ENCODE measurements around the gene IGSF10.
"Not testable (repeated sequence)": the region's sequence is repeated elsewhere in the genome, so short reads cannot be mapped to it uniquely, and the experiment has no call there.

The IGSF10 gene, protein sequence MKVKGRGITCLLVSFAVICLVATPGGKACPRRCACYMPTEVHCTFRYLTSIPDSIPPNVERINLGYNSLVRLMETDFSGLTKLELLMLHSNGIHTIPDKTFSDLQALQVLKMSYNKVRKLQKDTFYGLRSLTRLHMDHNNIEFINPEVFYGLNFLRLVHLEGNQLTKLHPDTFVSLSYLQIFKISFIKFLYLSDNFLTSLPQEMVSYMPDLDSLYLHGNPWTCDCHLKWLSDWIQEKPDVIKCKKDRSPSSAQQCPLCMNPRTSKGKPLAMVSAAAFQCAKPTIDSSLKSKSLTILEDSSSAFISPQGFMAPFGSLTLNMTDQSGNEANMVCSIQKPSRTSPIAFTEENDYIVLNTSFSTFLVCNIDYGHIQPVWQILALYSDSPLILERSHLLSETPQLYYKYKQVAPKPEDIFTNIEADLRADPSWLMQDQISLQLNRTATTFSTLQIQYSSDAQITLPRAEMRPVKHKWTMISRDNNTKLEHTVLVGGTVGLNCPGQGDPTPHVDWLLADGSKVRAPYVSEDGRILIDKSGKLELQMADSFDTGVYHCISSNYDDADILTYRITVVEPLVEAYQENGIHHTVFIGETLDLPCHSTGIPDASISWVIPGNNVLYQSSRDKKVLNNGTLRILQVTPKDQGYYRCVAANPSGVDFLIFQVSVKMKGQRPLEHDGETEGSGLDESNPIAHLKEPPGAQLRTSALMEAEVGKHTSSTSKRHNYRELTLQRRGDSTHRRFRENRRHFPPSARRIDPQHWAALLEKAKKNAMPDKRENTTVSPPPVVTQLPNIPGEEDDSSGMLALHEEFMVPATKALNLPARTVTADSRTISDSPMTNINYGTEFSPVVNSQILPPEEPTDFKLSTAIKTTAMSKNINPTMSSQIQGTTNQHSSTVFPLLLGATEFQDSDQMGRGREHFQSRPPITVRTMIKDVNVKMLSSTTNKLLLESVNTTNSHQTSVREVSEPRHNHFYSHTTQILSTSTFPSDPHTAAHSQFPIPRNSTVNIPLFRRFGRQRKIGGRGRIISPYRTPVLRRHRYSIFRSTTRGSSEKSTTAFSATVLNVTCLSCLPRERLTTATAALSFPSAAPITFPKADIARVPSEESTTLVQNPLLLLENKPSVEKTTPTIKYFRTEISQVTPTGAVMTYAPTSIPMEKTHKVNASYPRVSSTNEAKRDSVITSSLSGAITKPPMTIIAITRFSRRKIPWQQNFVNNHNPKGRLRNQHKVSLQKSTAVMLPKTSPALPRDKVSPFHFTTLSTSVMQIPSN (N-terminal part only)

DNA sequence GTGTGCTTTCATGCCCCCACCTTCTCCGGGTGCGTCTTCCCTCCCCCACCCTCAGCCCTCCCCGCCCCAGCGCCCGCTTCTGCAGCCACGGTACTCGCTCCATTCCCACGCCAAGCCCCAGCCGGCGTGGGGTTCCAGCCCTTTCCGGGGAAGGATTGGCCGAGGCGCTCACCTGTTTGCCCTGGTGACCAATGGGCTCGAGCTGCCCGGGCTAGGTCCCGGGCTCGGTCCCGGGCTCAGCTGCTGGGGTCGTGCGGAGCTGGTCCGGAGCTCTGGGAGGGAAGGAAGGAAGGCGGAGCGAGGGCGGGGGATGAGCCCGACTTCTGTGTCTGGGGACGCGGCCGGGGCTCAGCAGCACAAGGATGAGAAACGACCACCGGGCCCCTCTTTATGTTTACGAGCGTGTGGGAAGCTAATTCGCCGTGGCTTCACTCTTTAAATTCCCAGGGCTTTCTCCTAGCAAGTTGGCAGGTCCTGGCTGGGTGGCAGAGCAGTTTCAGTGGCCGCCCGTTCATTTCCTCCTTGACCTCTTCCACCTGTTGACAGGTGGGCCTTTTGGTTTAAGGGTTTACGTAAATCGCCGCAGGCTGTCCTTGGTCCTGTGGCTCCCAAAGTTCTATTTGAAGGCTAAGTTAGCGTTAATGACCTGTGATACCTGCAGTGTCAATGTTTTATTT, at the start of gene IGSF10:
TSS of gene IGSF10 (minus strand) at position 288 of the 677 bp plus-strand sequence. CDS start 2,352 bp downstream, outside the sequence.
- no peak for DNase-seq

DNA sequence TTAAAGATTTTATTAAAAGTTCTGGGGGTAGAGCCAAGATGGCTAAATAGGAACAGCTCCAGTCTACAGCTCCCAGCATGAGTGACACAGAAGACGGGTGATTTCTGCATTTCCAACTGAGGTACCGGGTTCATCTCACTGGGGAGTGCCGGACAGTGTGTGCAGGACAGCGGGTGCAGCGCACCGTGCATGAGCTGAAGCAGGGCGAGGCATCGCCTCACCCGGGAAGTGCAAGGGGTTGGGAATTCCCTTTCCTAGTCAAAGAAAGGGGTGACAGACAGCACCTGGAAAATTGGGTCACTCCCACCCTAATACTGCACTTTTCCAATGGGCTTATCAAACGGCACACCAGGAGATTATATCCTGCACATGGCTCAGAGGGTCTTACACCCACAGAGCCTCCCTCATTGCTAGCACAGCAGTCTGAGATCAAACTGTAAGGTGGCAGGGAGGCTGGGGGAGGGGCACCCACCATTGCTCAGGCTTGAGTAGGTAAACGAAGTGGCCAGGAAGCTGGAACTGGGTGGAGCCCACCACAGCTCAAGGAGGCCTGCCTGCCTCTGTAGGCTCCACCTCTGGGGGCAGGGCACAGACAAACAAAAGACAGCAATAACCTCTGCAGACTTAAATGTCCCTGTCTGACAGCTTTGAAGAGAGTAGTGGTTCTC, 48.7 kb upstream of the IGSF10 start:
- DNase-seq: not testable (repeated sequence)

DNA sequence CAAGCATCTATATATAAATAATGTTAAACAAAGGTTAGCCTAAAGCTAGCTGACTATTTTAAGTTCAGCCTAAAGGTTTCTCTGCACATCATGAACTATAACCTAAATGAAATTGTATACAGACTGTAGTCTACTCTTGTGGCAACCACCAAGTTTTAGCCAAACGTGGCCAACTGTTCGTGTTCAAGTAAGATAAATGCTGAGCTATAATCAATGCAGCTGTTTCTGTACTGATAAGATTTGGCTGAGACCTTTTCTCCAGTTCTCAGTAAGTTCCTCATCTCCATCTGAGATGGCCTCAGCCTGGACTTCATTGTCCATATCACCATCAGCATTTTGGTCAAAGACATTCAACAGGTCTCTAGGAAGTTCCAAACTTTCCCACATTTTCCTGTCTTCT, 43.7 kb upstream of the IGSF10 start:
- DNase-seq: no peak

DNA sequence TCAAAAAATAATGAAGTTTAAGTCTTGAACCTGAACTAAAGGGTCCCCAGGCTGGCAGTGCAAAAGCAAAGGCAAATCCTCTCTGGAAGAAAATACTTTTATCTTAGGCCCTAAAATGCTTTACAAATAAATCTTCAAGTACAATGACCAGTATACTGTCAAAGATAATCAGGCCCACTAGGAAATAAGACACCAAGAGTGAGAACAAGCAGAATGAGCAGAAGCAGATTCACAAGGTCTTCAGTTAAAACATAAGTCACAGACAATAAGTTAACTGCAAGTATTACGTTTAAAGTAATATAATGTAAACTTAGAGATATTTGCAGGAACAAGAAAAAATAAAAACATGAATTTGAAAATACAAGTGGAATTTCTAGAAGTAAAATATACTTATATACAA, 42.2 kb upstream of the IGSF10 start:
- DNase-seq: no peak

DNA sequence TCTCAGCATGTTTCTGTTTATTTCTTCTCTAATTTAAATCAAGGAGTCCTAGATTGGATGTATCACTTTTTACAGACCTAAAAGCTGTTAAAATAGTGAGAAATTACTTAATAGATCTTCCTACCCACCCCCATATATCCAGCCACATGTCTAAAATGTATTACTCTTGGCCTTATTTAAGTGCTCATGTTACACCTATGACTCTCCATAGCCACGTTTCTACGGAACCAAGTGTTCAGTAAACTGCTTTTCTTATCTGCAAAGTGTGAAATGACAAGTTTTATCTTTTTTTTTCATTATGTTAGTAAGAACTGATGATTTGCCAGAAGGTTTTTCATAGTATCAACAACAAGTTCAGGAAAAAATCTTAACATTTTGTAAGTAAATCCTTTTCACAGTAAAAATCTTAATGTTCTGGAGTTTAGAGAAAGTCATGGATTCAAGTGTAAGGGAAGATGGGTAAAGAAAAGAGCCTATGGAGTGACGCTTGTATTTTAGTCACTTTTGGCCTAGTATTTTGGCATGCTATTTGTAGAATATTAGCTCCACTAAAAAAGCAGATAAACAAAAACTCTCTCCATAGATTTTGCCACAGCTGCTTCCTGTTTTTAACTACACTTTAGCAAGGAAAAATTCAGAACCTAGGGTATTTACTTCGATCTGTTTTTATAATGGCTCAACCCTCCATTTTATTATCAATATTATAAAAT, 41.2 kb upstream of the IGSF10 start:
- no peak for DNase-seq

DNA sequence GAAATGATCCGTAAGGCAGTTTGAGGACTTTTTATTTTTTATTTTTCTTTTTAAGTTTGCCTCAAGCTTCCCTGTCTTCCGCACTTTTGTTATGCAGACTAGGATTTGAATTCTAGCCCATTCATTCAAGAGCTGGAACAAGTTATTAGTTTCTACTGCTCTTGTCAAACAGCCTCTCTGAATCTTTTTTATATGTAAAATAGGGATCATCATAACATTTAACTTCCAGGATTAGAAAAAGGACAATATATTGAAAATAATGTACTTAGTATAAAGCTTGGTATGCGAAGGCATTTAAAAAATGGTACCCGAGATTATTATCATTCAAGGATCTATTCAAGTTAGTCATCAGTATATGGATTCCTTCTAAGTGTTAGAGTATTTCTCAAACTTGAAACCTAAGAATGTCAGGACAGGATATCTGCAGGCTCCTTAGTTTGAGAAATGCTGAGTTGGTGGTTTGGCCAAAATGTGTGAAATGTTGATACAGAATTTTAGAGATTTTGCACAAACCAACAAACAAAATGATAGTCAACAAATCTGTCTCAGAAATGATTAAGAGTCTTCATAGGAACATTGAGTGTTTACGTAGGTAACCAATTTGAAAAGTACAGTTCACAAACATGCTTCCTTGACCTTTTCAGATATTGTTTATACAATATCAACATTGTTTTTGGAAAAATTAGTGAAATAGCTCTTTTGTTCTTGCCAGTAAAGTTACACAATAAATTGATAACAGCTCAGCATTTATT, 40.5 kb upstream of the IGSF10 start:
- no peak for DNase-seq

DNA sequence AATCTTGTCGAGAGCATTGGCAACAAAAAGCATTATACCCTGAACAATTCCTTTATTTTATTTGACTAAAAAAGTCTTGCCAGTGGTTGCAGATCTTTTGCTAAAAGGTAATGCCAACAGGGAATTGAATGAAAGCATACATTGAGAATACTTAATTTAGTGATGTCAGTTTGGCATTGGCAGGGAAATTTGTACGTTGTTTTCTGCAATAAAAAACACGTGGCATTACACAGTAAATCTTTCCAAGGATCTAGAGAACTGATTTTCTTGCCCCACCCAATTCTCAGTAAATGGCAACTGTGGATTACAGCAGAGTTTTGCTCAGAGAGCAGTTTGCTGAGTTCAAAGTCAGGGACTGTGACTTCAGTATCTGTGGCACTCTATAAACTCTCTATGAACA, 38.3 kb upstream of the IGSF10 start:
- DNase-seq: no peak

DNA sequence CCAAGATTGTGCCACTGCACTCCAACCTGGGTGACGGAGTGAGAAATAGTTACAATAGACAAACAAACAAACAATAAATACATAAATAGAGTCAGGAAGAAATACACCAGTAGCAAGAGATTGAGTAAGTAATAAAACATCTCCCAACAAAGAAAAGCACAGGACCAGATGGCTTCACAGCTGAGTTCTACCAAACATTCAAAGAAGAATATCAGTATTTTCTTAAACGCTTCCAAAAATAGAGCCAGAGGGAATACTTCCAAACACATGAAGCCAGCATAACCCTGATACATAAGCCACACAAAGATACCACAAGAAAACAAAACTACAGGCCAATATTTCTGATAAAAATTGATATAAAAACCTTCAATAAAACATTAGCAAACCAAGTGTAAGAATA, 30.7 kb upstream of the IGSF10 start:
- DNase-seq: no peak

DNA sequence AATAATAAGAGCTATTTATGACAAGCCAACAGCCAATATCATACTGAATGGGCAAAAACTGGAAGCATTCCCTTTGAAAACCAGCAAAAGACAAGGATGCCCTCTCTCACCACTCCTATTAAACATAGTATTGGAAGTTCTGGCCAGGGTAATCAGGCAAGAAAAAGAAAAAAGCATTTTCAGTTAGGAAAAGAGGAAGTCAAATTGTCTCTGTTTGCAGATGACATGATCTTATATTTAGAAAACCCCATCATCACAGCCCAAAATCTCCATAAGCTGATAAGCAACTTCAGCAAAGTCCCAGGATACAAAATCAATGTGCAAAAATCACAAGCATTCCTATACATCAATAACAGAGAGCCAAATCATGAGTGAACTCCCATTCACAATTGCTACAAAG, 27.0 kb upstream of the IGSF10 start:
- DNase-seq: not testable (repeated sequence)

DNA sequence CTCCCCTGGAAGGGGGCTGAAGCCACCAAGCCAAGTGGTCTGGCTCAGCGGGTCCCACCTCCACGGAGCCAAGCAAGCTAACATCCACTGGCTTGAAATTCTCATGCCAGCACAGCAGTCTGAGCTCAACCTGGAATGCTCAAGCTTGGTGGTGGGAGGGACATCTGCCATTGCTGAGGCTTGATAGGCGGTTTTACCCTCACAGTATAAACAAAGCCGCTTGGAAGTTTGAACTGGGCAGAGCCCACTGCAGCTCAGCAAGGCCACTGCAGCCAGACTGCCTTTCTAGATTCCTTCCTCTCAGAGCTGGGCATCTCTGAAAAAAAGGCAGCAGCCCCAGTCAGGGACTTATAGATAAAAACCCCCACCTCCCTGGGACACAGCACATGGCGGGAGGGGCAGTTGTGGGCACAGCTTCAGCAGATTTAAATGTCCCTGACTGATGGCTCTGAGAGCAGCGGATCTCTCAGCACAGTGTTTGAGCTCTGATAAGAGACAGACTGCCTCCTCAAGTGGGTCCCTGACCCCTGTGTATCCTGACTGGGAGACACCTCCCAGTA, 23.2 kb upstream of the IGSF10 start:
- no peak for DNase-seq

DNA sequence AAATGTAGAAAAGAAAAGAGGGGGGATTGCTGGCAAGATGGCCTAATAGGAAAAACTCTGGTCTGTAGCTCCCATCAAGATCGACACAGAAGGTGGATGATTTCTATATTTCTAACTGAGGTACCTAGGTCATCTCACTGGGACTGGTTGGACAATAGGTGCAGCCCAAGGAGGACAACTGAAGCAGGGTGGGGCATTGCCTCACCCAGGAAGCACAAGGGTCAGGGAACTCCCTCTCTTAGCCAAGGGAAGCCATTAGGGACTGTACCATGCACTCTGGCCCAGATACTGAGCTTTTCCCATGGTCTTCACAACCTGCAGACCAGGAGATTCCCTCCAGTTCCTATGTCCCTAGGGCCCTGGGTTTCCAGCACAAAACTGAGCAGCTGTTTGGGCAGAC, 22.6 kb upstream of the IGSF10 start:
- no peak for DNase-seq

DNA sequence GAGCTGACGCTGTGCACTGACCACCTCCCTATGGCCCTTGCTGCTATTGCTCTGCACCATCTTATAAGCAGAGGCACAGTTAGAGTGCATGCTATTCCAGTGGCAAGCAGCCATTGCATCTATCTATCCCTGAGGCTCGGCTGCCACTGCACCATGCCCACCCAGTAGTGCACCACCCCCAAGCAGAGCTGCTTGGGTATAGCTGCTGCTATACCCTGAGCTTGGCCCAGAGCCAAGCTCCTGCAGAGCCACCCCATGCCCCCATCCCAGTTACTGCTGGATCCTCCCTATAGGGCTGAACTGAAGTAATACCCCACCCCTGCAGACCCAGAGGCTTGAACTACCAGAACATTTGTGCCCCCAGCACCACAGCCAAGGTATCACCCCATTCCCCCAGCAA, 19.6 kb upstream of the IGSF10 start:
- DNase-seq: no peak

DNA sequence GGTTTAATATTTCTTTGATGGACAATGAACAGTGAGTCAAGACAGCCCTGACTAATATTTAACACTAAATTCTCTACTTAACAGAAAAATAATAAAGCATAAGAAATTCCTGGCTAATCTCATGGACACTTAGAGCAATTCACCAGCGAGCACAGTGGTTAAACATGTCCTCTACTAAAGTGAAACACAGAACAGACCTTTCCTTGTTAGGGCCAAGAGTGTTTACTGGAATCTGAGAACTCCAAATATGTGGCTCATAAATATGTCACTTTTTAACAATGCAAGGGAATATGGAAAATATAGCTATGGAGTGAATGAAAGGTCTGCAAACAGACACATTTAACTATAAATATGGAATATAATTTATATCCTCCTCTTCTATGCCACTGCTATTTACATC, 18.6 kb upstream of the IGSF10 start:
- DNase-seq: no peak

DNA sequence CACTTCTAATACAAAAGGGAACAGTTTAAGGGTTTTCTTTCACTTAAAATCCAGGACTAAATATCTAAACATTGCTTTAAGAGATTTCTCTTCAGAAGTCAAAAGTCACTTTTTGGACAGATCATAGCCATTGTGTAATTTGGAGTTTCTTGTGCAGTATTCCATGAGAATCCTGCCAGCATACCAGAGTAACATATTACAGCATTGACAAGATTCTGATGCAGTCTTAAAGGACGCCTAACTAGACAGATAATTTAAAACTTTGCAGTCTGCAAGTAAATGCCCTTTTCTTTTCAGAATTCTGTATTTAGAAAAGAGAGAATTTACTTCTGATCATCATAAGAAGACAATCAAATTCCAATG, 17.5 kb upstream of the IGSF10 start:
- no peak for DNase-seq

DNA sequence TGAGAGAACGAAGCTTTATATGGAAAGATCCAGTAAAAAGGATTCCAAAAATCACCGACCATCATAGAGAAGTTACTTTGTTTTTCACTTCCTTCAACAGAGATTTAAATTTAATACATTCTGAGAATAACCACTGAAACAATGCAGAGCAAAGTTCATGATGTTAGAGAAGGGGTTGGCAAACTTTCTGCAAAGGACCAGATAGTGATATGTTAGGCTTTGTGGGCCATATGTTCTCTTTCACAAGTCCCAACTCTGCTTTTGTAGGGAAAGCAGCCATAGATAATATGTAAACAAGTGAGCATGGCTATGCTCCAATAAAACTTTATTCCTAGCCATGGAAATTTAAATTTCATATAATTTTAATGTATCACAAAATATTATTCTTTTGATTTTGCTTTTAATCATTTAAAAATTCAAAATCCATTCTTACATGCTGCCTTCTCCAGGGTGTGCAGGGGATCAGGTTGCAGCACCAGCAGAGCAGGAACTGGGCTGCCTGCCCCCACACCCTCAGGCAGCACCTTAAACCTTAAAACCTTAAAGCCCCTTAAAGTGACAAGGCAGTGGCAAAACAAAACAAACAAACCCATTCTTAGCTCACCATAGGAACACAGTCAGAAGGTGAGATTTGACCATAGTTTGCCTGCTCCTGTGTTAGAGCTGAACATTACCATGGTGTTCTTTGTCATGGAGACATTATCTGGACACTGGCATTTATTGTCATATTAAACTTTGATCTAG, 16.9 kb upstream of the IGSF10 start:
- DNase-seq: no peak

DNA sequence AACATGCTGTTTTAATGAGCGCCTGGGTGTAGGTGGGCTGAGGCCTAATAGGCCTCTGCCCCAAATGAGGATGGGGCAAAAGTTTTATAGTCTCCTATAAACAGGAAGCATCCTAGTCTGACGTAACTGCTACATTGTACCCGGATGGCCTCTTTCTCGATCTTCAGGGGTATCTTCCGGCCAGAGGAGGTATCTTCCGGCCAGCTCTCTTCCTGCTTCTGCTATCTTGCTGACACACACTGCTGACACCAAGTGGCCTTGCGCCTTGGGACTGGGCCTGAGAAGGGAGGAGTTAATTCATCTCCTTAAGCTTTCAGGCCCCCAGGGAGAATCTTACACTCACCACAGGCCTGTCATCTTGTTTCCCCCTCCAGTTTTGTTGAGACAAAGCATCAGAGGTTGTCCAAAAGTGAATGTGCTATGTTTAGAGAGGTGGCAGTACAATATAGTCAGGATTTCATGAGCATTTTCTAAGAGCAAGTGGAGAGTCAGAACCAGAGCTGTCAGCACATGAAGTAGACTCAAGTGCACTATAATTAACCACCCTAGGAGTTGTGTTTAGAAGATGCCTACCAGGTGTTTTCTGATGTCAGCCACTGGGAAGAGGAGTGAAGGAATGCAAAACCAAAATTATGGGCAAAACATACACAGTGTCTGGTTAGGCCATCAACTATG, 15.6 kb upstream of the IGSF10 start:
- no peak for DNase-seq

DNA sequence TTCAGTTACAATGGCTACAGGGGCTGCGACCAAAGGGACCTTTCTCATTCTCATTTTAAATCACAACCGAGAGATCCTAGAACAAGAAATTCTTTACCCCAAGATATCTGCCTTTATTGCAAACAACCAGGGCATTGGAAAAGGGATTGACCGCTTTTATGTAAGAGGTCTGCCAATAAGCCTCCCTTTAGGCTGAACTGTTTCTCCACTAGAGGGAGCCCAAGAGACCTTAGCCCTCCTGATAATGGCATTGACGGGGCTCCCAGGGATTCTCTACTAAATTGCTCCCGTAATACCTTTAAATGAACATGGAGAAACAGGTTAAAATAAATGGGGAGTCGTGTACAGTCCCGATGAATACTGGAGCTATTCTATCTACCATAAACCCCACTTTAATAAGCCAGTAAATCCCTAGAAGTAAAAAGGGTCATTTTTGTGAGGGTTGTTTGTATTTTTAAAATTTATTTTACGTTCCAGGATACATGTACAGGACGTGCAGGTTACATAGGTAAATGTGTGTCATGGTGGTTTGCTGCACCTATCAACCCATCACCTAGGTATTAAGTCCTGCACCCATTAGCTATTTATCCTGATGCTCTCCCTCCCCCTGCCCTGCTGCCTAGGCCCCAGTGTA, 7.5 kb upstream of the IGSF10 start:
- no peak for DNase-seq

DNA sequence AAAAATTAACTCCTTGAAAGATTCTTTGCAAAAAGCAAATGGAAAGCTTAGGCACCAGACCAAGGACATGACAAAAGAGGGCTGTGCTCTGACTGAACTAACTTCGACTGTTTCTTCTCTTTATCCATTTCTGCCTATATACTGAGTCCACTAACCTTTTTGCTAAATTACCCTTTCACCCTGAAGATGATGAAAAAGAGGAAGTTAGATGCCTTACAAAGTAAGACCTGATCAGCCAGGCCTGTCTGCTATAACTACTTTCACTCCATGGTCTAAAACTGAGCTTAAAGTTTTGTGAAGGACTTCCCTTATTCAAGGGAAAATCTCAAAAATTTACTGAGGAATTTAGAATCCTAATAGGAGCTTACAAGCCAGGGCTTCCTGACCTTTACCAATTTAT, 6.2 kb upstream of the IGSF10 start:
- no peak for DNase-seq

DNA sequence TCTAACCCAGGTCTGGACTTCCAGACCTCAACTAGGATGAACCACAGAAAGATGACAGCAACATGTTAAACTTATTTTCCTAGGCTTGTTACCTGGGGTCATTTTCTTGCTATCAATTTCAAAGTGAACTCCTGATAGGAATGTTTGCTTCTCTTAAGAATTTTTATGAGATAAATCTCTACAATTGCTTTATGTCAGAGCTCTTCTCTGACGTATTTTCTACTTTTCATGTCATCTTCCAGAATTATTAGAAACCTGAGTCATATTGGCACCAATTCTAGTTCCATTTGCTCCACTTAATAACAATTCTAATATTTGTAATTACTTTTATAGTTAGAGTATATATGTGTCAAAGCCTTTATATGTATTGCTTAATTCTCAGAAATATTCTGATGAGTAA, 2.1 kb upstream of the IGSF10 start:
- no peak for DNase-seq
